ENCODE data around the gene LONRF2.

Gene LONRF2

DNA sequence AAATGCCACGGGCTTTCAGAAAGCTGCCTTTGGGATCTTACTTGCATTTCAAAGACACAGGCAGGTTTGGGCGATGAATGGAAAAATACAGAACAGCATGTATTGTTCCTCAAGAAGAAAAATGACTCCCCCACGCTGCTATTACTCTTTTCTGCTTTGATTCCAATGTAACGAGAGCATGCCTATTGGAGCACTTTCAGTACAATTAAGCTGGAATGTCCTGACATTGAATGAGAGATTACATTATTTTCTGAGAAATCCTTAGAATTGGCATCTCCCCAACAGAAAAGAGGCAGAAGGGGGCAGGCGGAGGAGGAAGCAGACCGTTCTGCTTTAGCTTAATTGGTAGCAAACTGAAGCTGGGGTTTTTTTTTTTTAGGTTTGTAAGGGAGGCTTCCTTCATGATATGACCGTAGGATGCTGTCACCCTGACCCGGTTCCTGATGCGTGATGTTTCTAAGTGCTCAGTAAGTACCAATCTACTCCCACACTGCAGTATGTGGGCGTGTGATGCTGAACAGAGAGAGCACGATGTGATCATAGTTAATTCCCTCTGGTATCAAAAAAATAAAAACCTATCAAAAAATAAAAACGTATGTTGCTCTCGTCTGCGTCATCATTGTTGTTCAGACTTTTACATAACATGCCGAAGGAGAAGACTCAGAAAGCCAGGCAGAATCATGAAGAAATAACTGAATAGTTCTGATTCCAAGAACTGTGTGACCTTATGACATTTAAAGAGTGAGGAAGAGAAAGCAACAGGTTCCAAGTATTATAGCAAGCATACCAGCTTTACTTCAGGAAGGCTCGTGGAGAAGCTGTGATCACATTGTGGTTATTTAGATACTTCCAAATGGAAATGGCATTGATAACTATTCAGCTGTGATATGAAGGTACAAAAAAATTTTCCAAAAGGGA, 40.5 kb downstream of the LONRF2 start:
- no peak overlapping the region for H3K4me2 ChIP-seq (ENCODE audit: low read length)
- H3K9me3 ChIP-seq (replicated peaks; ENCODE audit: low read length), result no peaks in the 10 kb centered on the region
- no peak overlapping the region for H3K4me3 ChIP-seq (ENCODE audit: low read length)
- no peak overlapping the region for H3K9ac ChIP-seq (ENCODE audit: low read depth, low read length)
- H3K4me1 ChIP-seq (ENCODE audit: control insufficient read depth, insufficient read depth, low read length), result peaks cover 7% of the 10 kb centered on the region
- no peaks in the 10 kb centered on the region for H3K36me3 ChIP-seq (ENCODE audit: insufficient read depth, low read length)
- peaks cover 4% of the 10 kb centered on the region for H3K27me3 ChIP-seq (ENCODE audit: control insufficient read depth, insufficient read depth, low read length)

DNA sequence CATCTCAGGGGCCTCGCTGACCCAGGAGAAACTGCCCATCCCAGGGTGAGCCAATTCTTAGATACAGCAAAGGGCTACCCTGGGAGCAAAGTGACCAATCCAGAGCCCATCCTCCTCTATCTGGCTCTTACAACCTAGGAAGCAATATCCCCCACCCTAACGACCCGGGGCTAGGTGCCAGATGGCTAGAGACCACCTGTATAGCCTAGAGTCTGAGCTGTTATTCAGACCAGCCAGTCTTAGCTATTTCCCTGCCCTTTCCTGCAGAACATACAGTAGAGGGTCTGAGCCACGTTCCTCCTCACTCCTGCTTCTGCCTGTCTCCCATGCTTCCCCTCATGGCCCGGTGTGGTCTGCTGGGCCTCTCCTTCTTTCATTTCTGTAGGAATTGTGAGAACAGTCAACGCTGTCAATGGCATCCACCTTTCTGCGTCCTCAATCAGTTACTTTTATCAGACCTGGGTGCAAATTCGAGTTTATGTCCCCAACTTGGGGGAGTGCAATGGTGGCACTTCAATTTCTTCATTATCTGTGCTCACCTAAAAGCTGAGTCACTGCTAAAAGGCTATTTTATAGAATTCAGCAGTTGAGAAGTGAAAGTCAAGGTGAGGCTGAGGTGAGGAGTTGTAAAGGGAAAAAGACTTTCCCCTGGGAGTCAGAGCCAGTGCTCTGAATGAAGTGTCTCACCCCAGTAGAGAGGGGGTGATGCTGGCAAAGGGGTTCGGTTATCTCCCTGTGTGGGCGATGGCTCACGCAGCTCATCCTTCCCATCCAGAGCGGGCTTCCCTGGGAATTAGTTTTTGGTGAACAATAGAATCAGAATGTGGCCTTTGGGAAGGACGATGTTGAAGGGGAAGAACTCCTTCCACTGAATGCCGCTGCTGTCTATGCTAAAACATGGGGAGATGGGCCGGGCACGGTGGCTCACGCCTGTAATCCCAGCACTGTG, 42.4 kb downstream of the LONRF2 start:
- peaks cover 4% of the 10 kb centered on the region for H3K27me3 ChIP-seq (ENCODE audit: control insufficient read depth, insufficient read depth, low read length)
- H3K4me3 ChIP-seq (ENCODE audit: low read length), result no peak overlapping the region
- no peaks in the 10 kb centered on the region for H3K9me3 ChIP-seq (replicated peaks; ENCODE audit: low read length)
- no peak overlapping the region for H3K4me2 ChIP-seq (ENCODE audit: low read length)
- H3K4me1 ChIP-seq (ENCODE audit: control insufficient read depth, insufficient read depth, low read length), result peaks cover 7% of the 10 kb centered on the region
- H3K9ac ChIP-seq (ENCODE audit: low read depth, low read length), result no peak overlapping the region
- H3K36me3 ChIP-seq (ENCODE audit: insufficient read depth, low read length), result no peaks in the 10 kb centered on the region

DNA sequence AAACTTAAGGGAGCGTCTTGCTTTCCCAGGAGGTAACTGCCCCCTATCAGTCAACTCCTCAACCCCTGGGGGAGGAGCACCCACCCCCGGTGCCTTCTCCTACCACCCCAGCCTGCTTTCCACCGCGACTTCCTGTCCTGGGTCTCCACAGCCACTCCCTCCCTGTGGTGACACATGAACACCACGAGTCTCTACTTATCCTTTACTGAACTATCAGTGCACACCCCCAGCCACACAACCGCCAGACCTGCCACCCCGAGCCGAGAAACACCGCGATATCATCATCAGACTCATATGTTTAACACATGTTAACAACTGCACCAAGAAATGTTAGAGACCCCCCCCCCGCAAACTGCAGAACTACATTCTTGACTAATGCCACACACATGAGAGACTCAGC, 43.3 kb downstream of the LONRF2 start:
- H3K4me2 ChIP-seq (ENCODE audit: low read length), result no peak overlapping the region
- H3K9ac ChIP-seq (ENCODE audit: low read depth, low read length), result no peak overlapping the region
- H3K9me3 ChIP-seq (replicated peaks; ENCODE audit: low read length), result no peaks in the 10 kb centered on the region
- no peaks in the 10 kb centered on the region for H3K36me3 ChIP-seq (ENCODE audit: insufficient read depth, low read length)
- H3K4me3 ChIP-seq (ENCODE audit: low read length), result no peak overlapping the region
- peaks cover 3% of the 10 kb centered on the region for H3K4me1 ChIP-seq (ENCODE audit: control insufficient read depth, insufficient read depth, low read length)
- H3K27me3 ChIP-seq (ENCODE audit: control insufficient read depth, insufficient read depth, low read length), result peaks cover 4% of the 10 kb centered on the region

DNA sequence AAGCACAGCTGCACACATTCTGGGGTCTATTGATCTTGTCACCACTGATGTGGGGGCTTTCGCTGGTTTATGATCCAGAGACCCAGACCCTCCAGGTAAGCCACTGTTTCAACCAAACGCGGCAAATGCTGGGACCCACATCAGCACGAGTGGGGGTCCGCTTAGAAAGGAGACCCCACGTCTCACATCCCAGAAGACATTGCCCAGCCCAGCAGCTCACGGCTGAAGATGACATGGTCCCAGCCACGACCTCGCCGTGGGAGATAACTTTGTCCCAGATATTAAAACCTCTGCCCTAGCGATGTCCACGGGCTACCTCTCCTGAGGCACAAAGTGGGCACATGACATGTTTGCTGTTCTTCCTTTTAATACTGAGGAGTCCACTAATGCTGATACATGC, 43.8 kb downstream of the LONRF2 start:
- no peak overlapping the region for H3K4me2 ChIP-seq (ENCODE audit: low read length)
- no peaks in the 10 kb centered on the region for H3K27me3 ChIP-seq (ENCODE audit: control insufficient read depth, insufficient read depth, low read length)
- H3K9me3 ChIP-seq (replicated peaks; ENCODE audit: low read length), result no peaks in the 10 kb centered on the region
- H3K4me1 ChIP-seq (ENCODE audit: control insufficient read depth, insufficient read depth, low read length), result no peaks in the 10 kb centered on the region
- H3K4me3 ChIP-seq (ENCODE audit: low read length), result no peak overlapping the region
- H3K36me3 ChIP-seq (ENCODE audit: insufficient read depth, low read length), result no peaks in the 10 kb centered on the region
- H3K9ac ChIP-seq (ENCODE audit: low read depth, low read length), result no peak overlapping the region

DNA sequence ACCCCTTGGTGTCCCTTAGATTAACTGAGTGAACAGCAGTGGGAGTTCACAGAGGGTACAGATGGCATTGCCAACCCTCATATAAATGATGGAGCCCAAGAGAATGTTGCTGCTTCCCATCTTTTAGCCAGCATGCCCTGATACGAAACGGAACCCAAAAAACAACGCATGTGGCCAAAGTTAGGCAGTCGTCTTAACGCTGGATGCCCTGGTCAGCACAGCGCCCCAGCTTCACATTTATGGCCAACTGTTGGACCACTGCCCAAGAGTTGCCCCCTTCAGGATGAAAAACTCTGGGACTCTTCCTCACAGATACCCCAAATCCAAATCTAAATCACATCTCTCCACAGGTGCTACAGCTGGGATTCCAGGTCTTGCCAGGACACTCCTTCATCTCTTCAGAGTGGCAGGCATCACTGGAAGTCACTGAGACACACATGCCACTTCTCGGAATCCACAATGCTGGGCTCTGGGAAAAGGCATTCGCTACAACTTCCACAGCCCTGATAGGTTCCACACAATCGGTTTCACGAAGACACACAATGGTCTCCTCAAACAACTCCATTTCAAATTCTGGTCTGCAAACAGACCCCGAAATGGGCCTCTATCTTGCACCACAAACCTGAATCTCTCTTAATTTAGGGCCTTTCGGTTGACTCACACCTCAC, 44.6 kb downstream of the LONRF2 start:
- no peak overlapping the region for H3K4me2 ChIP-seq (ENCODE audit: low read length)
- H3K4me1 ChIP-seq (ENCODE audit: control insufficient read depth, insufficient read depth, low read length), result no peaks in the 10 kb centered on the region
- H3K9me3 ChIP-seq (replicated peaks; ENCODE audit: low read length), result no peaks in the 10 kb centered on the region
- no peak overlapping the region for H3K4me3 ChIP-seq (ENCODE audit: low read length)
- H3K27me3 ChIP-seq (ENCODE audit: control insufficient read depth, insufficient read depth, low read length), result no peaks in the 10 kb centered on the region
- H3K36me3 ChIP-seq (ENCODE audit: insufficient read depth, low read length), result no peaks in the 10 kb centered on the region
- H3K9ac ChIP-seq (ENCODE audit: low read depth, low read length), result no peak overlapping the region

DNA sequence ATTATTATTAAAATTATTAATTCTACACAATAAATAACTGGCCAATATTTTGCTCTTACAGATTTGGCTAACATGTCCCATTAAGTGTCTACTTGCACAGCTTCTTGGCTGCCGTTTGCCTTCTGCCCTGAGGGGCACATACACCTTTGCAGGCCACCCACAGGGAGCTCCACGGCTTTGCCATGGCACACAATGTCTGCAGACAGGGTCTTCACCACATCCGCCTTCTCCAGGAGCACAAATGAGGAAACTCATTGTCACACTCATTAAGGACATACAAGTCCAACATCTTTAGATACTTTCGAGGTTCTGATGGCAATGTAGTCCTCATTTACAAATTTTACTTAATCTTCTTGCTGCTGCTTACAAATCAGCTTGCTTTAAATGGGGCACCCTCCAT, 45.6 kb downstream of the LONRF2 start:
- Histone ChIP-seq H3K4me2 (ENCODE audit: low read length) (no peak overlapping the region), H3K9me3 (replicated peaks; ENCODE audit: low read length) (no peaks in the 10 kb centered on the region), H3K36me3 (ENCODE audit: insufficient read depth, low read length) (no peaks in the 10 kb centered on the region), H3K4me3 (ENCODE audit: low read length) (no peak overlapping the region), H3K9ac (ENCODE audit: low read depth, low read length) (no peak overlapping the region), H3K4me1 (ENCODE audit: control insufficient read depth, insufficient read depth, low read length) (no peaks in the 10 kb centered on the region), H3K27me3 (ENCODE audit: control insufficient read depth, insufficient read depth, low read length) (no peaks in the 10 kb centered on the region)

DNA sequence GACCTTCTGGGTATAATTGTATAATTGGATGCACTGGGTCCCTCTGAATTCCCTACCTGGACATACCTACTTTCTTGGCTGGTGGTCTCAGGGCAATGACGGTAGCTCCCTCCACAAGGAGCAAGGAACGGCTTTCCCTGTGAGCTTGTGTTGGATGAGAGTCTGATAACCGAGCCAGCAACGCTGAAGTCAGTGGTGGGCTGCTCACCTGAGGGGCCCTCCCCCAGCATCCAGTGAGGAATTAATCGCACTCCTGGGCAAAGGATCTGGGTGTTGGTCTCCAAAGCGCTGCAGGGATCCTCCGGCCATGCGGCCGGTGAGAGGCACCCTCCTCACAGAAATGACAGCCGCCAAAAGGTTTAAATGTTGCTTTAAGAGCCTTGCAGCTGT, 47.1 kb downstream of the LONRF2 start:
- Histone ChIP-seq H3K9me3 (replicated peaks; ENCODE audit: low read length) (no peaks in the 10 kb centered on the region), H3K4me2 (ENCODE audit: low read length) (no peak overlapping the region), H3K27me3 (ENCODE audit: control insufficient read depth, insufficient read depth, low read length) (no peaks in the 10 kb centered on the region), H3K4me1 (ENCODE audit: control insufficient read depth, insufficient read depth, low read length) (no peaks in the 10 kb centered on the region), H3K9ac (ENCODE audit: low read depth, low read length) (no peak overlapping the region), H3K4me3 (ENCODE audit: low read length) (no peak overlapping the region), H3K36me3 (ENCODE audit: insufficient read depth, low read length) (no peaks in the 10 kb centered on the region)

DNA sequence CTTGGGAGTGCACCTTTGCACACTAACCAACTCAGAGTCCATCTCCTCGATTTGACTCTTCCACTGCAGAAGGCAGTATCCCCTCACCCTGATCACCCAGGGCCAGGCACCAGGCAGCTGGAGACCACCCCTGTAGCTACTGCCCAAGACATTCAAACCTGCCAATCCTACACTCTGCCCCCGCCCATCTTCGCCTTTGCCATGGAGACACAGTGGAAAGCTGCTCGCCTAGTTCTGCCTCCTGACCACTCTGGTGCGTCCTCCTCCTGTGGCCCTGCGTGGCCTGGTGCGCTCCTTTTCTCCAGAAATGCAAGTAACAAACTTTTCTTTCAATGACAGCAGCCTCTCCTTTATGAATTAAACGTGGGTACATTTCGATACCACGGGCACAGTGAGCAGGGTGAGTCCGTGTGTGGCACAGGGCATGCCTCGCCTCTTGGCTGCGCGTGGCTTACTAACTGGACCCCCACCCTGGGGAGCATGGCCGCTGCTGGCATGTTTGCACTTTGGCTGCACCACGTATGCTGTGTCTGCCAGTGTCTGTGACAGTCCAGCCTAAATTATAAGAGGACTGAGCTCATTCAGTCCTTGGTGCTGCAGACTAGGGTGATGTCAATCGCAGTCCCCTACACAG, 47.6 kb downstream of the LONRF2 start:
- Histone ChIP-seq H3K4me2 (ENCODE audit: low read length) (no peak overlapping the region), H3K4me1 (ENCODE audit: control insufficient read depth, insufficient read depth, low read length) (no peaks in the 10 kb centered on the region), H3K27me3 (ENCODE audit: control insufficient read depth, insufficient read depth, low read length) (no peaks in the 10 kb centered on the region), H3K9ac (ENCODE audit: low read depth, low read length) (no peak overlapping the region), H3K9me3 (replicated peaks; ENCODE audit: low read length) (no peaks in the 10 kb centered on the region), H3K4me3 (ENCODE audit: low read length) (no peak overlapping the region), H3K36me3 (ENCODE audit: insufficient read depth, low read length) (no peaks in the 10 kb centered on the region)

DNA sequence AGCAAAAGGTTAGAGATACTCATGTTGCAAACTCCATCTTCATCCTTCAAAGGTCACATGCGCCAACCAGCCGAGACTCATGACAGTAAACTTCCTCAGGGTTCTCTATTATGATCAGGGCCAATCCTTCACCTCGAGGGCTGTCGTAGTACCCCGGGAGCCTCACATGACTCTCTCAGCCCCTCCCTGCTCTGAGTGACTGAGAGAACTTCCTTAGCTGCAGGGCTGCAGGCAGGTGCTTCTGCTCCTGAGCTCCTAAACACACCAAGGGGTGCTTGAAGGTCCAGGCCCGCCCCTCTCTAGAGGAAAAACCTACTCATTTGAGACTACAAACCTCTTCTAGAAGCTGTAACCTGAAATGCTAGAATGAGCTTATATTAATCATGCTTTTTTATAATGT, 48.2 kb downstream of the LONRF2 start:
- Histone ChIP-seq H3K27me3 (ENCODE audit: control insufficient read depth, insufficient read depth, low read length) (no peaks in the 10 kb centered on the region), H3K9me3 (replicated peaks; ENCODE audit: low read length) (no peaks in the 10 kb centered on the region)

DNA sequence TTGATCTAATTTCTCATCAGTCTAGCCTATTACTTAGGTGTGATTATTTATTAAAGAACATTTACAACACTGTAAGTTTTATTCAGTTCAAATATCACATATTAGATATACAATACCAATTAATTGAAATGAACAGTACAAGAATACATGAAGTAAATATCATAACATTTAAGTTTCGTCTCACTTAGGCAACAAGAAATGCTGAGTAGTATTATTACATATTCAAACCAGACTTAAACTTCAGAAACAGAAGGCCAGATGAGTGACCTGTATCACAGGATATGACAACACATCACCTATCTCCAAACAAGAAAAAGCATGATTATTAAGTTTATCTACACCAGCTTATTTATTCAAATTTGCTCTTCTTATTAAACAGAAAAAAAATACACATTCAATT, 48.9 kb downstream of the LONRF2 start:
- H3K9ac ChIP-seq (ENCODE audit: low read depth, low read length), result no peak overlapping the region
- no peaks in the 10 kb centered on the region for H3K27me3 ChIP-seq (ENCODE audit: control insufficient read depth, insufficient read depth, low read length)
- H3K4me1 ChIP-seq (ENCODE audit: control insufficient read depth, insufficient read depth, low read length), result no peaks in the 10 kb centered on the region
- no peak overlapping the region for H3K4me2 ChIP-seq (ENCODE audit: low read length)
- no peaks in the 10 kb centered on the region for H3K9me3 ChIP-seq (replicated peaks; ENCODE audit: low read length)
- no peak overlapping the region for H3K4me3 ChIP-seq (ENCODE audit: low read length)
- H3K36me3 ChIP-seq (ENCODE audit: insufficient read depth, low read length), result no peaks in the 10 kb centered on the region

More for the DNA sequence above, 48.2 kb downstream of the LONRF2 start:
- H3K4me2 ChIP-seq (ENCODE audit: low read length), result no peak overlapping the region
- H3K9ac ChIP-seq (ENCODE audit: low read depth, low read length), result no peak overlapping the region
- H3K4me3 ChIP-seq (ENCODE audit: low read length), result no peak overlapping the region
- no peaks in the 10 kb centered on the region for H3K4me1 ChIP-seq (ENCODE audit: control insufficient read depth, insufficient read depth, low read length)
- H3K36me3 ChIP-seq (ENCODE audit: insufficient read depth, low read length), result no peaks in the 10 kb centered on the region

DNA sequence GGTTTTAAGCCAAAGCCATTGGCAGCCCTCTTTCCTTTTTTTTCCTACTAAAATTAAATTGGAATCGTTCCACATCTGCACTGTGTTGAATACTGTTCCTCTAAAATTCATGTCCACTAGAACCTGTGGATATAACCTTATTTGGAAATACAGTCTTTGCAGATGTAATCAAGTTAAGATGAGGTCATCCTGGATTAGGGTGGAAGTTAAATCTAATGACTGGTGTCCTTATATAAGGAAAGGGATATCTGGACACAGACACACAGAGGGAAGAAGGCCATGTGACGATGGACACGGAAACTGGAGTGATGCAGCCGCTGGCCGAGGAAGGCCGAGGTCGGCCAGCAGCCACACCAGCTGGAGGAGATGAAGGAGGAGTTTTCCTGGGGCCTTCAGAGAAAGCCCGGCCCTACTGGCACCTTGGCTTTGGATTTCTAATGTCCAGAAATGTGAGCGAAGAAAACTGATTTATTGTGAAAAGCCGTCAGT, 49.4 kb downstream of the LONRF2 start:
- no peak overlapping the region for H3K4me2 ChIP-seq (ENCODE audit: low read length)

More for the DNA sequence above, 49.4 kb downstream of the LONRF2 start:
- no peak overlapping the region for H3K9ac ChIP-seq (ENCODE audit: low read depth, low read length)
- no peak overlapping the region for H3K4me3 ChIP-seq (ENCODE audit: low read length)
- no peaks in the 10 kb centered on the region for H3K4me1 ChIP-seq (ENCODE audit: control insufficient read depth, insufficient read depth, low read length)
- H3K36me3 ChIP-seq (ENCODE audit: insufficient read depth, low read length), result no peaks in the 10 kb centered on the region
- no peaks in the 10 kb centered on the region for H3K9me3 ChIP-seq (replicated peaks; ENCODE audit: low read length)
- peaks cover 4% of the 10 kb centered on the region for H3K27me3 ChIP-seq (ENCODE audit: control insufficient read depth, insufficient read depth, low read length)

Data from skeletal muscle satellite cell (primary cell).